ENCODE measurements around the gene RFX5.

DNA sequence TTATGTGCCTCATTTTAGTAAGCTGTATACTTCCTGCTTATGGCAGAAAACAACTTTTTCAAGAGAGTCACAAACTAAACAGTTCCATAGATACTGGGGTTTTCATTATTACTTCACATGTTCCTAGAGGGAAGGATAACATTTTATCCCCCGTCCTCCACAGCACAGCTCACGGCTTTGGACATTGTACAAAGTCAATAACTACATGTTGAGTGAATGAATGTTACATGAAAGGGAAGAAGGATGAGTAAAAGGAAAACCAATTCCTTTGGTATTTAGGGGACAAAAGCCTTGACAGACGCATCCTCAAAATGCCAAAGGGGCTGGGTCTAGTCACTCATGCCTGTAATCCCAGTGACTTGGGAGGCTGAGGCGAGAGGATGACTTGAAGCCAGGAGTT lies 34.6 kb downstream of the RFX5 start:
- TF ChIP-seq, protein P1, sequence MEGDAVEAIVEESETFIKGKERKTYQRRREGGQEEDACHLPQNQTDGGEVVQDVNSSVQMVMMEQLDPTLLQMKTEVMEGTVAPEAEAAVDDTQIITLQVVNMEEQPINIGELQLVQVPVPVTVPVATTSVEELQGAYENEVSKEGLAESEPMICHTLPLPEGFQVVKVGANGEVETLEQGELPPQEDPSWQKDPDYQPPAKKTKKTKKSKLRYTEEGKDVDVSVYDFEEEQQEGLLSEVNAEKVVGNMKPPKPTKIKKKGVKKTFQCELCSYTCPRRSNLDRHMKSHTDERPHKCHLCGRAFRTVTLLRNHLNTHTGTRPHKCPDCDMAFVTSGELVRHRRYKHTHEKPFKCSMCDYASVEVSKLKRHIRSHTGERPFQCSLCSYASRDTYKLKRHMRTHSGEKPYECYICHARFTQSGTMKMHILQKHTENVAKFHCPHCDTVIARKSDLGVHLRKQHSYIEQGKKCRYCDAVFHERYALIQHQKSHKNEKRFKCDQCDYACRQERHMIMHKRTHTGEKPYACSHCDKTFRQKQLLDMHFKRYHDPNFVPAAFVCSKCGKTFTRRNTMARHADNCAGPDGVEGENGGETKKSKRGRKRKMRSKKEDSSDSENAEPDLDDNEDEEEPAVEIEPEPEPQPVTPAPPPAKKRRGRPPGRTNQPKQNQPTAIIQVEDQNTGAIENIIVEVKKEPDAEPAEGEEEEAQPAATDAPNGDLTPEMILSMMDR (IDR thresholded peaks at IDR 0.05; ENCODE audit: insufficient read depth, low read length): no peak
- no peak for TF ChIP-seq POLR2AphosphoS5 (IDR thresholded peaks at IDR 0.05; ENCODE audit: low read depth)
- TF ChIP-seq, protein P2, sequence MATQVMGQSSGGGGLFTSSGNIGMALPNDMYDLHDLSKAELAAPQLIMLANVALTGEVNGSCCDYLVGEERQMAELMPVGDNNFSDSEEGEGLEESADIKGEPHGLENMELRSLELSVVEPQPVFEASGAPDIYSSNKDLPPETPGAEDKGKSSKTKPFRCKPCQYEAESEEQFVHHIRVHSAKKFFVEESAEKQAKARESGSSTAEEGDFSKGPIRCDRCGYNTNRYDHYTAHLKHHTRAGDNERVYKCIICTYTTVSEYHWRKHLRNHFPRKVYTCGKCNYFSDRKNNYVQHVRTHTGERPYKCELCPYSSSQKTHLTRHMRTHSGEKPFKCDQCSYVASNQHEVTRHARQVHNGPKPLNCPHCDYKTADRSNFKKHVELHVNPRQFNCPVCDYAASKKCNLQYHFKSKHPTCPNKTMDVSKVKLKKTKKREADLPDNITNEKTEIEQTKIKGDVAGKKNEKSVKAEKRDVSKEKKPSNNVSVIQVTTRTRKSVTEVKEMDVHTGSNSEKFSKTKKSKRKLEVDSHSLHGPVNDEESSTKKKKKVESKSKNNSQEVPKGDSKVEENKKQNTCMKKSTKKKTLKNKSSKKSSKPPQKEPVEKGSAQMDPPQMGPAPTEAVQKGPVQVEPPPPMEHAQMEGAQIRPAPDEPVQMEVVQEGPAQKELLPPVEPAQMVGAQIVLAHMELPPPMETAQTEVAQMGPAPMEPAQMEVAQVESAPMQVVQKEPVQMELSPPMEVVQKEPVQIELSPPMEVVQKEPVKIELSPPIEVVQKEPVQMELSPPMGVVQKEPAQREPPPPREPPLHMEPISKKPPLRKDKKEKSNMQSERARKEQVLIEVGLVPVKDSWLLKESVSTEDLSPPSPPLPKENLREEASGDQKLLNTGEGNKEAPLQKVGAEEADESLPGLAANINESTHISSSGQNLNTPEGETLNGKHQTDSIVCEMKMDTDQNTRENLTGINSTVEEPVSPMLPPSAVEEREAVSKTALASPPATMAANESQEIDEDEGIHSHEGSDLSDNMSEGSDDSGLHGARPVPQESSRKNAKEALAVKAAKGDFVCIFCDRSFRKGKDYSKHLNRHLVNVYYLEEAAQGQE (IDR thresholded peaks at IDR 0.05; ENCODE audit: insufficient replicate concordance, low read depth): no peak
